MM.1S (cell line): ENCODE data around the gene PTP4A2.
A peak's percentile ranks its signal among the peaks of the same experiment; 100 is the strongest.

Source experiments
- DNase-seq: peaks from one replicate; pipeline ENCODE4 v3.0.0-alpha.2; 2015
- H2AFZ ChIP-seq: fragments of 300-600 bp; sonication (generic); 2 replicates; pipeline ENCODE4 v1.6.0; 2016; ENCODE audit warnings: antibody characterized with exemption, low read length
- H3F3A ChIP-seq: fragments of 300-600 bp; sonication (generic); 2 replicates; pipeline ENCODE4 v1.6.1; 2016; ENCODE audit warnings: mild to moderate bottlenecking, antibody characterized with exemption, low read length, moderate library complexity, mixed read lengths; ENCODE audit not compliant: insufficient read depth
- H3K27ac ChIP-seq: fragments of 300-600 bp; sonication (generic); 2 replicates; pipeline ENCODE4 v1.5.1; 2016; ENCODE audit warnings: mild to moderate bottlenecking, low read length
- H3K27me3 ChIP-seq: fragments of 300-600 bp; sonication (generic); replicated peaks from 2 replicates; pipeline ENCODE4 v1.6.0; 2016; ENCODE audit warnings: low read length; ENCODE audit not compliant: insufficient read depth
- H3K36me3 ChIP-seq: fragments of 300-600 bp; sonication (generic); replicated peaks from 2 replicates; pipeline ENCODE4 v1.6.1; 2016; ENCODE audit warnings: mild to moderate bottlenecking, low read length, mixed read lengths; ENCODE audit not compliant: insufficient read depth
- H3K4me1 ChIP-seq: fragments of 300-600 bp; sonication (generic); 2 replicates; pipeline ENCODE4 v1.6.1; 2016; ENCODE audit warnings: low read length, mixed read lengths
- H3K4me2 ChIP-seq: fragments of 300-600 bp; sonication (generic); 2 replicates; pipeline ENCODE4 v1.6.0; 2016; ENCODE audit warnings: low read depth, low read length
- H3K4me3 ChIP-seq: fragments of 300-600 bp; sonication (generic); 2 replicates; pipeline ENCODE4 v1.5.1; 2016; ENCODE audit warnings: low read length, mixed read lengths
- H3K79me2 ChIP-seq: fragments of 300-600 bp; sonication (generic); 2 replicates; pipeline ENCODE4 v1.6.1; 2016; ENCODE audit warnings: mixed run types, low read length, mixed read lengths
- H3K9ac ChIP-seq: fragments of 300-600 bp; sonication (generic); 2 replicates; pipeline ENCODE4 v1.6.1; 2016; ENCODE audit warnings: low read length, mixed read lengths
- H3K9me2 ChIP-seq: fragments of 300-600 bp; sonication (generic); replicated peaks from 2 replicates; pipeline ENCODE4 v1.6.1; 2016; ENCODE audit warnings: mild to moderate bottlenecking, low read length, mixed read lengths; ENCODE audit not compliant: insufficient read depth
- H3K9me3 ChIP-seq: fragments of 300-600 bp; sonication (generic); replicated peaks from 2 replicates; pipeline ENCODE4 v1.6.1; 2016; ENCODE audit warnings: mild to moderate bottlenecking, low read length, mixed read lengths; ENCODE audit not compliant: insufficient read depth
- H4K20me1 ChIP-seq: fragments of 300-600 bp; sonication (generic); 2 replicates; pipeline ENCODE4 v1.6.1; 2016; ENCODE audit warnings: mild to moderate bottlenecking, low read length, moderate library complexity, mixed read lengths; ENCODE audit not compliant: insufficient read depth
- EZH2 ChIP-seq: fragments of 300-600 bp; sonication (generic); optimal IDR thresholded peaks from 2 replicates; pipeline ENCODE3; 2017; ENCODE audit warnings: low read depth, mild to moderate bottlenecking, antibody characterized with exemption, low read length, mixed read lengths
- EZH2phosphoT487 ChIP-seq: fragments of 300-600 bp; sonication (generic); IDR thresholded peaks from 2 replicates; pipeline ENCODE4 v1.6.1; 2018; ENCODE audit warnings: antibody characterized with exemption, low read length
- TF ChIP-seq, protein P1 (sequence below): fragments of 300-600 bp; sonication (generic); IDR thresholded peaks from 2 replicates; pipeline ENCODE4 v1.5.1; 2016; ENCODE audit warnings: antibody characterized with exemption, low read length, mixed read lengths

The PTP4A2 gene

DNA sequence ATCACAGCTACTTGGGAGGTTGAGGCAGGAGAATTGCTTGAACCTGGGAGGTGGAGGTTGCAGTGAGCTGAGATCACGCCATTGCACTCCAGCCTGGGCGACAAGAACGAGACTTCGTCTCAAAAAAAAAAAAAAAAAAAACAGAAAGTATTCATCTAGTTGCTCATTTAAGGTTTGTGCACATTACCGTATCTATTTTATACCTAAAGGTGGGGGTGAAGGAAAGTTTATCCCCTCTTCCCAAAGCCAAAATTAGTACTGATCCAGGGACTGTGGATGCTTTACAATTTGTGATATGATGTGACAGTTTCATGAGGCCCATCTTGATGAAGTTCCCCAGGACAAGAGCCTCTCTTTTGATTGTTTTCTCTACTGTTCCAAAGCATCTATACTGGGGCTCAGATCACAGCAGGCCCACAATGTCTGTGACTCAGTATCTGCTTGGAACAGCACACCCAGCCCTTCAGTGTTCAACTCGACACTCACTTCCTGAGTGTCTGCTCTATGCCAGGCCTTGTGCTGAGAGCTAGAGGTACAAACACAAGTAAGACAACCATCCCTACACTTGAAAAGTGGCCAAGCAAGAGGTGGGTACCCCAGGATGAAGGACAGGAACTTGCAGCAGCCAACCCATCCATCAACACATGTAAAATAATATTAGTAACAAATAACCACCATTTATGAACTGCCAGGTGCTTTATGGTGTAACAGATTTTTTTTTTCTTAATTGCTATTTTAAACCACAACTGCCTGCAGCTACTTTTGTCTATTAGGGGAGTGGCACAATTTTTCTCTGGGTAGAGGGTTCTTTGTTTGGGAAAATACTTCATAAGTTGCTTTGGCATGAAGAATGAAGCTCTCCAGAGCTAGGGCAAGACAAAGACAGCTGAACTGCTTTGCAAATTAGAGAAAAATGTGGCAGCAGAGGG, 46.5 kb upstream of the PTP4A2 start:
- peak overlapping the region; percentile 83 for H3K4me2 ChIP-seq
- peak; percentile 43 for DNase-seq
- peak overlapping the region; percentile 39 for H3K4me3 ChIP-seq

DNA sequence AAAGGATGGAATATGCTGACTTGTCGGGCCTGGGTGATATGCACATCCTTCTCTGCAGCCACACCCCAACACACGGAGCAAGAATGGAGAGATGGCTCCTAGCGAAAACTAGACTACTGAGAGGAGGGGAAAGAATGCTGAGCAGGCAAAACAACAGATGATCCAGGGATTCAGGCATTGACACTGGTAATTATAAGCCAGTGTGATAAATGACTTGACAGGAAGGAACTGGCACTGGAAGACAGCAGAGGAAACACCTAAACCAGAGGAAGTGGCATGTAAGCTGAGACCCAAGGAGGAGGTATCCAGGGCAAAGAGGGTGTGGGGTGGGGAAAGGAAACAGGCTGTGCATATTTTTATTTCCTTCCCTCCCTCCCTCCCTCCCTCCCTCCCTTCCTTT, 43.8 kb upstream of the PTP4A2 start:
- peak overlapping the region; percentile 61; the same call in 1 of the 2 replicates for H3K4me2 ChIP-seq
- peaks cover 33% of the 10 kb centered on the region for H3F3A ChIP-seq
- TF ChIP-seq EZH2phosphoT487 (no peak), EZH2 (no peak)
- TF ChIP-seq, protein P1, sequence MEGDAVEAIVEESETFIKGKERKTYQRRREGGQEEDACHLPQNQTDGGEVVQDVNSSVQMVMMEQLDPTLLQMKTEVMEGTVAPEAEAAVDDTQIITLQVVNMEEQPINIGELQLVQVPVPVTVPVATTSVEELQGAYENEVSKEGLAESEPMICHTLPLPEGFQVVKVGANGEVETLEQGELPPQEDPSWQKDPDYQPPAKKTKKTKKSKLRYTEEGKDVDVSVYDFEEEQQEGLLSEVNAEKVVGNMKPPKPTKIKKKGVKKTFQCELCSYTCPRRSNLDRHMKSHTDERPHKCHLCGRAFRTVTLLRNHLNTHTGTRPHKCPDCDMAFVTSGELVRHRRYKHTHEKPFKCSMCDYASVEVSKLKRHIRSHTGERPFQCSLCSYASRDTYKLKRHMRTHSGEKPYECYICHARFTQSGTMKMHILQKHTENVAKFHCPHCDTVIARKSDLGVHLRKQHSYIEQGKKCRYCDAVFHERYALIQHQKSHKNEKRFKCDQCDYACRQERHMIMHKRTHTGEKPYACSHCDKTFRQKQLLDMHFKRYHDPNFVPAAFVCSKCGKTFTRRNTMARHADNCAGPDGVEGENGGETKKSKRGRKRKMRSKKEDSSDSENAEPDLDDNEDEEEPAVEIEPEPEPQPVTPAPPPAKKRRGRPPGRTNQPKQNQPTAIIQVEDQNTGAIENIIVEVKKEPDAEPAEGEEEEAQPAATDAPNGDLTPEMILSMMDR: no peak
- peak overlapping the region; percentile 10; the same call in 1 of the 2 replicates for H2AFZ ChIP-seq
- H3K27ac ChIP-seq: peak overlapping the region; percentile 73; the same call in 1 of the 2 replicates
- no peaks in the 10 kb centered on the region for H4K20me1 ChIP-seq
- H3K4me3 ChIP-seq: no peak overlapping the region
- no peaks in the 10 kb centered on the region for H3K79me2 ChIP-seq
- no peaks in the 10 kb centered on the region for H3K9me3 ChIP-seq
- peak; percentile 24 for DNase-seq
- H3K27me3 ChIP-seq: no peaks in the 10 kb centered on the region
- H3K4me1 ChIP-seq: peaks cover 50% of the 10 kb centered on the region
- H3K9me2 ChIP-seq: no peaks in the 10 kb centered on the region
- no peaks in the 10 kb centered on the region for H3K36me3 ChIP-seq
- peak overlapping the region; percentile 11; the same call in 1 of the 2 replicates for H3K9ac ChIP-seq

More for the DNA sequence above, 46.5 kb upstream of the PTP4A2 start:
- H3K36me3 ChIP-seq: no peaks in the 10 kb centered on the region
- peak overlapping the region; percentile 54 for H3K9ac ChIP-seq
- H3K27me3 ChIP-seq: no peaks in the 10 kb centered on the region
- no peaks in the 10 kb centered on the region for H4K20me1 ChIP-seq
- peaks cover 46% of the 10 kb centered on the region for H3K4me1 ChIP-seq
- H3F3A ChIP-seq: peaks cover 33% of the 10 kb centered on the region
- peak overlapping the region; percentile 59 for H2AFZ ChIP-seq
- H3K9me3 ChIP-seq: no peaks in the 10 kb centered on the region
- TF ChIP-seq EZH2 (no peak), EZH2phosphoT487 (no peak)
- TF ChIP-seq, protein P1: no peak
- H3K79me2 ChIP-seq: no peaks in the 10 kb centered on the region
- H3K27ac ChIP-seq: peak overlapping the region; percentile 93
- no peaks in the 10 kb centered on the region for H3K9me2 ChIP-seq

DNA sequence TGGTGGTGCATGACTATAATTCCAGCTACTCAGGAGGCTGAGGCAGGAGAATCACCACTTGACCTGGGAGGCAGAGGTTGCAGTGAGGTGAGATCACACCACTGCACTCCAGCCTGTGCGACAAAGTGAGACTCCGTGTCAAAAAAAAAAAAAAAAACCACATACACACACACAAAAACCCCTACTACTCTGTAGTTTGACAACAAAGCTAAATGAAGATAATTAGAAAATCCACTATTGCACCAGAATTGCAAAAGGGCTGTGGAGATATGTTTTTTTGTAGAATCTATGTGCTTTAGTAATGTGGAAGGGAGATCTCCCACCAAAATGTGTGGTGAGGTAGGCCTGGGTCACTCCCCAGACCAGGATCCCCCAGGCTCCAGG, 43.3 kb upstream of the PTP4A2 start:
- no peaks in the 10 kb centered on the region for H3K9me3 ChIP-seq
- H3F3A ChIP-seq: peaks cover 33% of the 10 kb centered on the region
- no peaks in the 10 kb centered on the region for H3K27me3 ChIP-seq
- peak overlapping the region; percentile 11; the same call in 1 of the 2 replicates for H3K9ac ChIP-seq
- H3K36me3 ChIP-seq: no peaks in the 10 kb centered on the region
- no peaks in the 10 kb centered on the region for H3K79me2 ChIP-seq
- no peak overlapping the region for H3K4me3 ChIP-seq
- TF ChIP-seq EZH2: no peak
- TF ChIP-seq, protein P1: no peak
- TF ChIP-seq EZH2phosphoT487: no peak
- H4K20me1 ChIP-seq: no peaks in the 10 kb centered on the region
- peak overlapping the region; percentile 73; the same call in 1 of the 2 replicates for H3K27ac ChIP-seq
- no peak for DNase-seq
- peak overlapping the region; percentile 61; the same call in 1 of the 2 replicates for H3K4me2 ChIP-seq
- H3K9me2 ChIP-seq: no peaks in the 10 kb centered on the region
- H3K4me1 ChIP-seq: peaks cover 45% of the 10 kb centered on the region
- H2AFZ ChIP-seq: peak overlapping the region; percentile 10
